DMS153 (cell line): Measurements from ENCODE around the gene NCDN.
A peak's percentile ranks its signal among the peaks of the same experiment; 100 is the strongest.

ENCODE experiments used
- DNase-seq: peaks from one replicate; lab custom pipeline; 2025; lab: John Stamatoyannopoulos, UW

NCDN gene

DNA sequence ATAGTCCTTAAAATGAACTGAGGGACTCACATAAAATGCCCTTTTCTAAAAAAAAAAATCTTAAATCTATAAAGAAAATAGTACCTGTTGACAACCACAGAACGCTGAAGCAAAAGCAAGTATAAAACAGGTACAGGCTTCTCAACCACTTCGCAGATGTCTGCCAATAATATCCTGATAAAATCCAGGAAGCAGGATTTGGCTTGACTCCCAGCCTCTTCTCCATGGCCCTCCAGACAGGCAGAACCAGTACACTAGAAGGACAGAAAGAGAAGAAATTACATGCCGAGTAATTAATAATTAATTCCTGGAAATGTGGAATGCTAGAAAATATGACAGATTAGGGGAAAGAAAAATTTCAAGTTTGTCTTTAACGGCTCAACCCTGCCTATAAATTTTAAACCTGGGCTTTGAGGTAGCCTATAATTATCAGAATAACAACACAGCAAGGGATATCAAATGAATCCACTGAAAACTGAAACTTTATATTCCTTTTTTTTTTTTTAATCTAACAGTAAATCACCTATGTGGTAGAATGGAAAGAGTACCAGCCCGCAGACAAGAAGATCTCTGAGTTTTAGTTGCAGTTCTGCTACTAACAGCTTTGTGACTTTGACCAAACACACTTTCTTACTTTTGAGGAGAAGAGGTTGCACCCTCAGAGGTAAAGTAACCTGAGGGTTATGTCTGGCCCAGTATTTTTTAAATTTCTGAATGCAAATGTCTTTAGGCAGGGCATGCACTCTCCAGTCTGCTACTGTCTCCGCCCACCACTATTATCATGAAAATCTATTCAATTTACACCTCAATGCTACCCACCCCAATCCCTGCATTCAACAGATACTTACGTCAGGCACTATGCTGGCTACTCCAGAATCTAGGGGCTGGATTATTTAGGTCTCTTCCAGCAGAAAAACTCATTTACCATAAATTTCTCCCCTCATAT lies 3.1 kb upstream of the NCDN start:
- DNase-seq, result peak; percentile 62

DNA sequence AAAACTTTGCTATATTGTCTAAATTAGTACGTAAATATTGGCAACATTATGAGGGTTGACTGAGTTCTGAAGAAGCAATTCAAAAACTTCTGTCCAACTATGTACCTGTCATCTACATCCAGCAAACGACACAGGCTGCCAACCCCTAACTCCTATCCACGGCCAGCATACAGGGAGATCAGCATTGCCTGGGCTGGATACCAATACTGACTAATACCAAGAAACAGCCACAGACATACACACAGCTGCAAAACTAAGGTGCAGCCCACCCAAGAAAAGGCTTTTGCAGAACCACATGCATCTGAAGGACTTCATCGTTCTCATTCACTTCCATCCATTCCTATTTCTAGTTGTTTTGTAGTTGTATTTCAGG lies 2.4 kb upstream of the NCDN start:
- DNase-seq, result no peak

DNA sequence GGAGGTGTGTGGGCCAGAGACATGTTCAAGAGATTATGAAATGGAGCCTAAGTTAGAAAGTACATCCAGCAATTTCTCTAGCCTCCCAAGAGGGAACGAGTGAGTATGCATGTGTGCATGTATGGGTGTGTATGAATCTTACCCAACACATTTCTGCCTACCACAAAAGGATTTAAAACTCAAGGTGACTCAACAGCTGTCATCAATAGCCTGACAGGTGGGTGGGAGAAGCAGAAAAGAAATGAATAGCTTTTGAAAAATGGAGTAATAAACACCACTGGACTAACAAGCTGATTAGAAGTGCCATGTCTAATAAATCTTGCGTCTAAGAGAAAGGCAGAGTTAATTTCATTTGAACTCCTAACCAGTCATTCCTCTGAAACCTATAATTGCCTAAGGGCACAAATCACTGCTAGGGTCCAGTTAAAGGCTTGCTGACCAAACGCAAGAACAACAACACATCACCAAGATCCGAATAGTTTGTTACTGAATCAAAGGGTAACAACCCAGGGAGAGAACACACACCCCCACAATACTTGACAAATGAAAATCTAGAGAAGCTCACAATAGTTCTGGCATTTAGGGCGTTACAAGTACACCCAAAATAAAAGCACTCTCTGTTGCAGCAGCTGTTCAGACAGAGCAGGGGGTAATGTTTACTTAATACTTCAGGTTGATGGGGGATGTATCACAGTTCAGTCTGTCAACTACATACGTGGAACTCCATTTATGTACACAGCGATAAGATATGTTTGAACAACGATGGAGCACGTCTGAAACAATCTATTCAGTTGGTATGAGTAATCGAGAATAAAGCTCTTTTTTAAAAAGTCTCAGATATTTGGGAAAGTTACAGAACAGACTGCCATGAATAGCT lies 1.8 kb upstream of the NCDN start:
- DNase-seq, result peak; percentile 98

DNA sequence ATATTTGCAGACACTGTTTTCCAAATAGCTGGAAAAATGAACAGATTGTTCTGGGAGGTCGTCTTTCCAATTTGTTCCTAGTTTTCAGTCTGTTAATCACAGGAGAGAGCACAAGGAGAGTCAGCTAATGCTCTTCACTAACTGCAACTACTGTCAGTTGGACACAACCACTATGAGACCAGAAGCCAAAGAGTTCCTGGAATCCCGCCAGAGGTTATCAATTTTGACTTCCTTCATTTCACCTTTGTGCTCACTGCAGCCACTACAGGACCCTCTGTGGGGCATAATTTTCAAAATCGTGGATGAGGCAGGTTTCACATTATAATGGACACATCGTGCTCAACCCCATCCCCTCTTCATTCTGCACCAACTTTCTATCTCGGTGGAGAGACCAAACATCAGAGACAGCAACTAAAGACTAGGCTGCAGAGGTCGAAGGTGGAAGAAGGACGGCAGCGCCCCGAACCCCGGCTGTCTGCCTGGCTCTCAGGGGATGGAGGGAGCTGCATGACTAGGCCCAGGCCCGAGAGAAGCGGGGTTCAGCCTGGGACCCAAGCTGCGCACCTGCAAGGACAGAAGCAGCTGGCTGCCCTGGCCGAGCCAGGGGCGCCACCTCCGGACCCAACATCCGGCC lies 998 bp upstream of the NCDN start:
- DNase-seq, result peak; percentile 61

DNA sequence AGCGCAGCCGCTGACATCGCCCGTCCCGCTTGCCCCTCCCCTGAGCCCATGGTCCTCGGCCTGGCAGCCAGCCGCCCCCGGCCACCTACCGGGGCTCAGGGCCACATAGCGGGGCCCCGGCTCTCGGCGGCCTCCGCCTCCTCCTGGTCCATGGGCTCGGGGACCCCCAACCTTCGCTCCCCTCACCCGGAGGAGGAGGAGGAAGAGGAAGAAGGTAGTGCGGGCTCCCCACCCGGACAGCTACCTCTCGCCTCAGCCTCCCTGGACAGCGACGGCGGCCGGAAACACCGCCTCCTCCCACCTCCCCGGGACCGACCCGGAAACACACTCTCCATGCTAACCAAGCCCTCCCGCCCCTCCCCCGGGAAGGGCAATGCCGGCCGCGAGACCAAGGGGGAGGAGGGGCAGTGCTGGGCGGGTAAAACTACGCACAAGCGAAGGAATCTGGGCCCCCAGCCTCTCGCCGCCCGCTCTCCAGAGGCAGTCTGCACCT lies 435 bp upstream of the NCDN start, which contains the start of gene KIAA0319L:
KIAA0319L (minus strand) TSS at position 286 of the 493 bp plus-strand sequence. CDS start 2,912 bp downstream, outside the sequence.
- DNase-seq, result peak; percentile 89

- DNase-seq, result no peak
Measured at GRCh38 chr1:35558374-35559316, 1.0 kb downstream of the NCDN start.

GRCh38 chr1:35559317-35559944 lies 1.8 kb downstream of the NCDN start:
- DNase-seq, result no peak

DNA sequence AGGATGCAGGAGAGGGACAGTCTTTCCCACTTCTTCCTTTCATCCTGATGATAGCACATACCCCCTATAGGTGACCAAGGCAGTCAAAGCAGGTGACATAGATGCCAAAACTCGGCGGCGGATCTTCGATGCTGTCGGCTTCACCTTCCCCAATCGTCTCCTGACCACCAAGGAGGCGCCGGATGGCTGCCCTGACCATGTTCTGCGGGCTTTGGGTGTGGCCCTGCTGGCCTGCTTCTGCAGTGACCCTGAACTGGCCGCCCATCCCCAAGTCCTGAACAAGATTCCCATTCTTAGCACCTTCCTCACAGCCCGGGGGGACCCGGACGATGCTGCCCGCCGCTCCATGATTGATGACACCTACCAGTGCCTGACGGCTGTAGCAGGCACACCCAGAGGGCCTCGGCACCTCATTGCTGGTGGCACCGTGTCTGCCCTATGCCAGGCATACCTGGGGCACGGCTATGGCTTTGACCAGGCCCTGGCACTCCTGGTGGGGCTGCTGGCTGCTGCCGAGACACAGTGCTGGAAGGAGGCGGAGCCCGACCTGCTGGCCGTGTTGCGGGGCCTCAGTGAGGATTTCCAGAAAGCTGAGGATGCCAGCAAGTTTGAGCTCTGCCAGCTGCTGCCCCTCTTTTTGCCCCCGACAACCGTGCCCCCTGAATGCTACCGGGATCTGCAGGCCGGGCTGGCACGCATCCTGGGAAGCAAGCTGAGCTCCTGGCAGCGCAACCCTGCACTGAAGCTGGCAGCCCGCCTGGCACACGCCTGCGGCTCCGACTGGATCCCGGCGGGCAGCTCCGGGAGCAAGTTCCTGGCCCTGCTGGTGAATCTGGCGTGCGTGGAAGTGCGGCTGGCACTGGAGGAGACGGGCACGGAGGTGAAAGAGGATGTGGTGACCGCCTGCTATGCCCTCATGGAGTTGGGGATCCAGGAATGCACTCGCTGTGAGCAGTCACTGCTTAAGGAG lies 2.9 kb downstream of the NCDN start:
- DNase-seq, result no peak

- no peak for DNase-seq
Measured at GRCh38 chr1:35561297-35561971, 3.8 kb downstream of the NCDN start.

- no peak for DNase-seq
Measured at GRCh38 chr1:35561972-35562680, 4.5 kb downstream of the NCDN start.

GRCh38 chr1:35563166-35563565 lies 5.6 kb downstream of the NCDN start:
- no peak for DNase-seq

DNA sequence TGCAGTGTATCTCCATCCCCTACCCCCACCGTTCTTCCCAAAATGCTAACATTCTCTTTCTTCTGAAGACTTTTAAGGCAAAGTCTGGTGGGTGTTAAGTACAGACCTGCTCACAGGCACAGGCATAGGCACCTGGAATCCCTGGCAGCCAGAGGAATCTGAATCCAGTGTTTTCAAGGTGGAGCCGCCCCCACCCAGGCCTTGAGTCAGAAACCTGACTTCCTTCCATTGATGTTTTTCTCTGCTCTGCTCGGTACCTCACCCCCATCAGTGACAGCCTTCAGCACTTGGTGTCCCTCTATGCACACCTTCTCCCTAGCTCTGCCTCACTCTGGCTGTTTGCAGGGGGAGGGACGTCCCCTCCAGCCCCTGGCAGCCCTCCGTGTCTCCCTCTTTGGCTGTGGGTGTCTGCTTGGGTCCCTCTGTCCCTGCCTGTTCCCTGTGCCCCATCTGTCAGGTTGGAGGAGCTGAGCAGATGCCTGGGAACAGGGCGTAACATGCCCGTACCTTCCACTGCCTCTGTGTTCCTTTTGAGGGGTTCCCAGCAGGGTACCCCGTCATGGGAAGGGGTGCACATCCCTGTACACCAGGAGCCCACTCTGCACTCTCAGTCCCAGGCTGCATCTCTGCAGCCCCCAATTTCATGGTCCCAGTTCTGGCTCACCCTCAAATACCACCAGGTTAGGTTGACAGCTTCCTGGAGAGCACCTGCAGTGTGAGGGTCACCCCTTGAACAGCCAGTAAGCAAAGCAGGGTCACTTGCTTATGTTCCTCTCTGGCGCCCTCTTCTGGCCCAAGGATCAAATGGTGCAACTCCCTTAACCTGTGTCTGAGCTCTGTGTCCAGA lies 6.7 kb downstream of the NCDN start:
- peak; percentile 66 for DNase-seq

DNA sequence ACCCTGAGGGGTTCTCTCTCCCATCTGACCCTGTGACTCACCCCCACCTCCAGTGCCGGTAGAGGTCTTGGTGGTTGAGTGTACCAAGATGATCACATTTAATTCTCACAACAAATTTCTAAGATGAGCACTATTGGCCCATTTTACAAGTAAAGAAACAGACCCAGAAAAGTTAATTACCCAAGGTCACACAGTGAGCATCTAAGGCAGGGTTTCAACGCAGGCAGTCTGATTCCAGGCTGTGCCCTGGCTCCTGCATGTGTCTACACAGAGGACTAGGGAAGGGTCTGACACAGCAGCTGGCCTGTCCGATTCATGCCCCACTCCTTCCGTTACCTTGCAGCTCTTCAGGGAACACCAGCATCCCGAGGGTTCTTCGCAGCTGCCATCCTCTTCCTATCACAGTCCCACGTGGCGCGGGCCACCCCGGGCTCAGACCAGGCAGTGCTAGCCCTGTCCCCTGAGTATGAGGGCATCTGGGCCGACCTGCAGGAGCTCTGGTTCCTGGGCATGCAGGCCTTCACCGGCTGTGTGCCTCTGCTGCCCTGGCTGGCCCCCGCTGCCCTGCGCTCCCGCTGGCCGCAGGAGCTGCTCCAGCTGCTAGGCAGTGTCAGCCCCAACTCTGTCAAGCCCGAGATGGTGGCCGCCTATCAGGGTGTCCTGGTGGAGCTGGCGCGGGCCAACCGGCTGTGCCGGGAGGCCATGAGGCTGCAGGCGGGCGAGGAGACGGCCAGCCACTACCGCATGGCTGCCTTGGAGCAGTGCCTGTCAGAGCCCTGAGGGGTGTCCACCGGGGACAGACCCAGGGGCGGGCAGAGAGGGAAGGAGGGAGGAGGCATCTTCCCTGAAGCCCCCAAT lies 7.5 kb downstream of the NCDN start:
- no peak for DNase-seq

GRCh38 chr1:35565742-35566133 lies 8.1 kb downstream of the NCDN start:
- no peak for DNase-seq

DNA sequence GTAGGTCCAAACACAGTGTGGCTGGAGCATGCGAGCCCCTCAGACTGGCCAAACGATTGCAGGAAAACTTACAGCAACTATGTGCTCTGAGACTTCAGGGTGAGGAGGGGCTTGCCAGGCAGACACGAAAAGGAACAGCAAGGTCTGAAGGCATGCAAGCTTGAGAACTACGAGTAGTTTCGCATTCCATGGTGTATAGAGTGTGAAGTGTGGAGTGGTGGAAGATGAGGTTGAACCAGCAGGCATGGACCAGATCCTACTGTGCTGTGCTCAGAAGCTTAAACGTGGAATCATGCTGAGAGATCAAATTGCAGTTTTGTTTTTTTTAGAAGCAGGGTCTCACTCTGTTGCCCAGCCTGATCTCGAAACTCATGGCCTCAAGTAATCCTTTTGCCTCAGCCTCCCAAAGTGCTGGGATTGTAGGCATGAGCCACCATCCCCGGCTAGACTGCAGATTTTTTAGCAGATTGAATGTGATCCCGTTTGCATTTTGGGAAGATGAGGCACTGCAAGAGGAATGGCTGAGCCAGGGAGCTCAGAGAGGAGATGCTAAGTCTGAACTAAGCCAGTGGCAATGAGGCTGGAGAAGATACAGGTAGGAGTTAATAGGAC lies 10.5 kb downstream of the NCDN start:
- no peak for DNase-seq

DNA sequence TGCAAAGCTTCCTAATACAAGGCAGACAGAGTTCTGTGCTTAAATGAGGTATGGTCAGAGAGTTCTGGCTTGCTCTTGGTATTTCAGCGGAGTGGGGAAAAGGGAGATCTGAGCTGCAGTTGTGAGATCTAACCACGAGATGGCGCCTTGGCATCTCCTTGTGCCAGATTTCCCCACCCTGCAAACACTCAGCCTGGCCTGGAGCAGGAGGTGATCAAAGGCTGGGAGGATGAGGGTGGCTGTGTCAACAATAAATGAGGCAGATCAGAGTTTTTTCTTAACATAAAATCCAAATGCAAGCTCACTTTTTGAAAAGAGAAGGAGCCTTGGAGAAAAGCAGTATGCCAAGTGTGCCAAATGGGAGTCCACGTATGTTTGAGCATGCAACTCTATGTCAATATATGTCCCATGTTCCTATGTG lies 11.4 kb downstream of the NCDN start:
- peak; percentile 64 for DNase-seq
